Fibroblast of villous mesenchyme (primary cell): ENCODE results near the gene CABP1. TPM values are rescaled to one million over a fixed set of nuclear protein-coding genes. Genes with fewer than 3 reads are reported as not detected.
A peak's percentile ranks its signal among the peaks of the same experiment; 100 is the strongest.

Experiments used
- DNase-seq: peaks from one replicate; pipeline ENCODE4 v3.0.0-alpha.2; 2010; ENCODE audit warnings: low read depth
- H3K4me3 ChIP-seq: 2 replicates; pipeline ENCODE4 v1.5.1; 2011; ENCODE audit warnings: low read depth, mild to moderate bottlenecking, low read length
- total RNA-seq: library from RNA; depleted of rRNA; stranded (reverse); fragments of >200 nt; gene quantifications from 2 replicates; pipeline ENCODE4 v1.2.3, GENCODE V29; 2012
- TF ChIP-seq, protein P1 (sequence below): IDR thresholded peaks from 2 replicates; pipeline ENCODE4 v1.5.1; 2012; ENCODE audit warnings: low read depth, mild to moderate bottlenecking, low read length; ENCODE audit not compliant: insufficient read depth

Gene CABP1
- total RNA-seq, 1 donor: not detected

DNA sequence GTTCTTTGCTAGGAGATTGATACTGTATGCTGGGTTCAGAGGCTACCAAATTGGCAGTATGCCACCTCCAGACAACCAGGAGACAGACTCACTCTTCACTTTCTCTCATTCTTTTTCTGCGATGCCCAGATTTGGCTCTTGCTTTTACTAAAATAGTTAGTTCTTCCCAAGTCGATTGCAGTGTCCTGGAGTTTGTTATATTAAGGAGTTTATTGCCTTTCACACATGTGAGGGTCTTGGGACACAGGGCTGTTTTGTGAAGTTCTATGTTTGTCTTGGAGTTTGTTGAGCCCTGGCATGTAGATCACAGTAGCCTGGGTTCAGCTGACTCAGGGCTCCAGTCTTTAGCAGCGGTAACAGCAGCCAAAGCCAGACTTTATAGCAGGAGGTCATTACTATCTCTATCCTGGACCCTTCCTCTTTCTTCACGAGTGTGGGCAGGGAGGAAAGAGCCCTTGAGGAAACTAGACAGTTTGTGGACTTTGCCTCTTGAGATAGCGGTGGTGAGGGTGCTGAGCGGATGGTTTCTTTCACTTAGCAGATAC is 48.2 kb downstream of the CABP1 start:
- peak; percentile 45 for DNase-seq
- TF ChIP-seq, protein P1, sequence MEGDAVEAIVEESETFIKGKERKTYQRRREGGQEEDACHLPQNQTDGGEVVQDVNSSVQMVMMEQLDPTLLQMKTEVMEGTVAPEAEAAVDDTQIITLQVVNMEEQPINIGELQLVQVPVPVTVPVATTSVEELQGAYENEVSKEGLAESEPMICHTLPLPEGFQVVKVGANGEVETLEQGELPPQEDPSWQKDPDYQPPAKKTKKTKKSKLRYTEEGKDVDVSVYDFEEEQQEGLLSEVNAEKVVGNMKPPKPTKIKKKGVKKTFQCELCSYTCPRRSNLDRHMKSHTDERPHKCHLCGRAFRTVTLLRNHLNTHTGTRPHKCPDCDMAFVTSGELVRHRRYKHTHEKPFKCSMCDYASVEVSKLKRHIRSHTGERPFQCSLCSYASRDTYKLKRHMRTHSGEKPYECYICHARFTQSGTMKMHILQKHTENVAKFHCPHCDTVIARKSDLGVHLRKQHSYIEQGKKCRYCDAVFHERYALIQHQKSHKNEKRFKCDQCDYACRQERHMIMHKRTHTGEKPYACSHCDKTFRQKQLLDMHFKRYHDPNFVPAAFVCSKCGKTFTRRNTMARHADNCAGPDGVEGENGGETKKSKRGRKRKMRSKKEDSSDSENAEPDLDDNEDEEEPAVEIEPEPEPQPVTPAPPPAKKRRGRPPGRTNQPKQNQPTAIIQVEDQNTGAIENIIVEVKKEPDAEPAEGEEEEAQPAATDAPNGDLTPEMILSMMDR: no peak
- H3K4me3 ChIP-seq: peak overlapping the region; percentile 78

GRCh38 chr12:120689397-120690082 is 49.1 kb downstream of the CABP1 start:
- TF ChIP-seq, protein P1: no peak
- peak overlapping the region; percentile 78 for H3K4me3 ChIP-seq
- no peak for DNase-seq

- DNase-seq: no peak
- no peak overlapping the region for H3K4me3 ChIP-seq
- TF ChIP-seq, protein P1: no peak
Observed at GRCh38 chr12:120690083-120690450, 49.6 kb downstream of the CABP1 start.

- H3K4me3 ChIP-seq: no peak overlapping the region
- DNase-seq: no peak
- TF ChIP-seq, protein P1: no peak
Observed at GRCh38 chr12:120690978-120691377, 50.6 kb downstream of the CABP1 start.

- DNase-seq: peak; percentile 29
- TF ChIP-seq, protein P1: no peak
- H3K4me3 ChIP-seq: no peak overlapping the region
Observed at GRCh38 chr12:120692524-120693033, 52.2 kb downstream of the CABP1 start.

- DNase-seq: no peak
- H3K4me3 ChIP-seq: no peak overlapping the region
- TF ChIP-seq, protein P1: no peak
Observed at GRCh38 chr12:120693848-120694247, 53.4 kb downstream of the CABP1 start.
